ENCODE measurements around the gene DHFR2.

DHFR2 gene

DNA sequence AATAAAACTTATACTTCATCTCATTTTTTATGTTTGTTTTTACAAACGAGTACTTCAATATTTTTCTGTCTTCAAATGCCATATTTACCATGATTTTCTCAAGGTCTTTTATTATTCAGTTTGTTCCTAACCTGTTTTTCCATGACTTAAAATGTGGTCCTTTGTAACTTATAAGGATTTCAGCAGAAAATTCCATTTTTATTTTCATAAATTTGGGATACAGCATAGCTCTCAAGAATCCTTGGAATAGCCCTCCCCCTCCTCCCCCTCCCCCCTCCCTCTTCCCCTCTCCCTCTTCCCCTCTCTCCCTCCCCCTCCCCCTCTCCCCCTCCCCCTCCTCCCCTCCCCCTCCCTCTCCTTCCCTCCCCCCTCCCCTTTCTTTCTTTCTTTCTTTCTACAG lies 19.4 kb downstream of the DHFR2 start:
- no peak for DNase-seq (ENCODE audit: low read depth)
- TF ChIP-seq, protein P1, sequence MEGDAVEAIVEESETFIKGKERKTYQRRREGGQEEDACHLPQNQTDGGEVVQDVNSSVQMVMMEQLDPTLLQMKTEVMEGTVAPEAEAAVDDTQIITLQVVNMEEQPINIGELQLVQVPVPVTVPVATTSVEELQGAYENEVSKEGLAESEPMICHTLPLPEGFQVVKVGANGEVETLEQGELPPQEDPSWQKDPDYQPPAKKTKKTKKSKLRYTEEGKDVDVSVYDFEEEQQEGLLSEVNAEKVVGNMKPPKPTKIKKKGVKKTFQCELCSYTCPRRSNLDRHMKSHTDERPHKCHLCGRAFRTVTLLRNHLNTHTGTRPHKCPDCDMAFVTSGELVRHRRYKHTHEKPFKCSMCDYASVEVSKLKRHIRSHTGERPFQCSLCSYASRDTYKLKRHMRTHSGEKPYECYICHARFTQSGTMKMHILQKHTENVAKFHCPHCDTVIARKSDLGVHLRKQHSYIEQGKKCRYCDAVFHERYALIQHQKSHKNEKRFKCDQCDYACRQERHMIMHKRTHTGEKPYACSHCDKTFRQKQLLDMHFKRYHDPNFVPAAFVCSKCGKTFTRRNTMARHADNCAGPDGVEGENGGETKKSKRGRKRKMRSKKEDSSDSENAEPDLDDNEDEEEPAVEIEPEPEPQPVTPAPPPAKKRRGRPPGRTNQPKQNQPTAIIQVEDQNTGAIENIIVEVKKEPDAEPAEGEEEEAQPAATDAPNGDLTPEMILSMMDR (IDR thresholded peaks at IDR 0.05; ENCODE audit: control insufficient read depth, extremely low read depth, insufficient read depth), result no peak
- no peak overlapping the region for H3K4me3 ChIP-seq (ENCODE audit: low read depth, low read length)

DNA sequence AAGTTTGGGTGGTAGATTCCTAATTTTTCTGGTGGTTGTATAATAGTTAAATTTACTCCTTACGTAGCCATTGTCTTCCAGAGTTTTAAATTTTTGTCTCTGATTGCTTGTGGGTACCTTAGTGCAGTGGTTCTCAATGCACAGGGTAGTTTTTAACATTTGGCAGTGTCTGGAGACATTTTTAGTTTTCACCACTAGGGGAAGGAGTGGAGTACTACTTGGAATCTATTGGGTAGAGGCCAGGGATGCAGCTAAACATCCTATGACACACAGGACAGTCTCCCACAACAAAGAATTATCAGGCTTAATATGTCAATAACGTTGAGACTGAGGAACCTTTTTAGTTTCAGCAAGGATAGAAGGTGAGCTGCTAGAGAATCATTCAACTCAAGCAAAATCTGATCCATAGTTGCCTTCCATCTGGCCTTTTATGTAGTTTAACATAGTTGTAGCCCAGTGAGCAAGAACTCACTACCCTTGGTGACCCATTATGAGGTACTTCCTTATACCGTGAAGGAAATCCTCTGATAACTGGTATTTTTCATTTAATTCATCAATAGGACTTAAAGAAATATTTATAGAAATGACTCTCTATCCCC lies 25.7 kb downstream of the DHFR2 start:
- no peak overlapping the region for H3K4me3 ChIP-seq (ENCODE audit: low read depth, low read length)
- TF ChIP-seq, protein P1 (IDR thresholded peaks at IDR 0.05; ENCODE audit: control insufficient read depth, extremely low read depth, insufficient read depth), result peak; percentile 39
- peak; percentile 49 for DNase-seq (ENCODE audit: low read depth)

DNA sequence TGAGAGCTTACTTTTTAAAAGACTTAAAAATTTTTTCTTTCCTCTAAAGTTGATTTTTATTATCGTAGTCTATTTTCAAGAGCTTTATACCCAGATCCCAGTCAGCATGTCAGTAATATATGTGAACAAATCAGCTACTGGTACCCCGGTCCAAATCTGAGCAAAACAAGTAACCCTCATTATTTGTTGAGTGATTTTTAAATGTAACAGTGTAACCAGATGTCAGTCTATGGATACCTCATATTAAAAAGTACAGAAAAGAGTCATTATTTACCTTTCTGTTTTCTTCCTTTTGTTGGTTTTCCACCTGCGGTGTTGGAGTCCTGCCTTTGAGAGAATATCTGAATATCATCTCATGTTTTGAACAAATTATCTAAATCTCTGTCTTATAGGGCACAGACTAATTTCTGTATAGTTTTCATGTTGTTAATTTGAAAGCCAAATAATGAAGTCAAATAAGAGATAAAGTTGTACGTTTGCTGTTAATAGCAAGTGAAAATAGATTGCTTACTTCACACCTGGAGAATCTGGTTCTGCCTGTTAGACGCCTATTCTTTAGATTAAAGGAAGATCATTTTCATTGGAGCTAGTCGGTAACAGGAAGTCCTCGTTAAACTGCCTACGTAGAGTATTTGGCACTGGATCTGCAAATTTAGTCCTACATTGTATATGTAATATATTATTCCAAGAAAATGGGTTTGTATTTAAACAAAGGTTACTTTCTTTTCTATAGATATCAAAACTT lies 34.5 kb downstream of the DHFR2 start, which contains the start of gene STX19:
Gene STX19, minus strand, starts transcription at position 505 of the 745 bp plus-strand sequence. CDS start 13,328 bp downstream, outside the sequence.
- TF ChIP-seq, protein P1 (IDR thresholded peaks at IDR 0.05; ENCODE audit: control insufficient read depth, extremely low read depth, insufficient read depth), result no peak
- H3K4me3 ChIP-seq (ENCODE audit: low read depth, low read length), result peak within 1 kb of the TSS; percentile 74
- DNase-seq (ENCODE audit: low read depth), result peak; percentile 95

DNA sequence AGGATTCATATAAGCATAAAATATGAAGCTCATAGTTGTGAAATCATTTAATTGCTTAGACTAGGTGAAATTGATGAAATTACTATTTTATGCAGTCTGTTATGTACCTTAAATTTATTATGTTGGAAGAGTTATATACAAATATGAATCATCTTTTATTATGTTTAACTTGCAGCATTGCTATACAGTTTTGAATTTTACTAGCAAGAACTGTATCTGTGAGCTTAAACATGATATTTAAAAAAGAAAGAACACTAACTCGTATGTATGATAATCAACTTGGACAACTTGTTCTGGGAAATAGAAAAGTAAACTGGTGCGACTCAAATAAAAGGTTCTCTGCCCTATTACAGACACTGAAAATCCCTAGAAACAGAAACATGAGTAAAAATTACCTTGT lies 36.1 kb downstream of the DHFR2 start:
- TF ChIP-seq, protein P1 (IDR thresholded peaks at IDR 0.05; ENCODE audit: control insufficient read depth, extremely low read depth, insufficient read depth), result no peak

DNA sequence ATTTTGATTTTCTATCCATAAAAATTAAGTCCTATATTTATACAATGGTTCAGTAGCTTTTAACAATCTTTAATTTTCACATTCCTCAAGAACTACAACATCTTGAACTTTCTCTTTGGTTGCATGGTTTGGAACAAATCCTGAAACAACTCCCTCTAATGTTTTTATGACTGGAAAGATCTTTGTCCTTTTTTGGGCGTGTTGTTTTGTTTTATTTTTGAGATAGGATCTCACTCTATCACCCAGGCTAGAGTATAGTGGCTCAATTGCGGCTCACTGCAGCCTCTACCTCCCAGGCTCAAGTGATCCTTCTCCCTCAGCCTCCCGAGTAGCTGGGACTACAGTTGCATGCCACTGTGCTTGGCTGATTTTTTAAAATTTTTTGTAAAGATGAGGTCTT lies 38.3 kb downstream of the DHFR2 start:
- TF ChIP-seq, protein P1 (IDR thresholded peaks at IDR 0.05; ENCODE audit: control insufficient read depth, extremely low read depth, insufficient read depth), result no peak
- no peak overlapping the region; the same call in 1 of the 2 replicates for H3K4me3 ChIP-seq (ENCODE audit: low read depth, low read length)
- no peak for DNase-seq (ENCODE audit: low read depth)

More for the DNA sequence above, 36.1 kb downstream of the DHFR2 start:
- DNase-seq (ENCODE audit: low read depth), result peak; percentile 71
- H3K4me3 ChIP-seq (ENCODE audit: low read depth, low read length), result peak overlapping the region; percentile 74

DNA sequence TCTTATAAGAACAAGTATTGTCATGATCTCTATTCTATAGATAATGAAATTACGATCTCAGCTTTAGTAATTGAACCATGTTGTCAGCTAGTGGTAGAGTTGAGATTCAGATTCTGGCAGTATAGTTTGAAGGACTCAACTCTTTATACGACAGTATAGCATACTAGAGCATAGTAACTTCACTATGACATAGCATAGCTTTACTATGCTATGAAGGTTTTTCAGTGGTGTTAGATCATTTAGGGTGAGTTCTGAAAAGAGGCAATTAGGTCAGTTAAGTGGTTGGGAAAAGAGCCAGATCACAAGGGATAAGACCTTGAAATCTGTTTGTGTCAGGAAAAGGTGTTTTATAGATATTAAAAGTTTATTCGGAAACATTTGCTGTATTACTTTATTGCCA lies 42.4 kb downstream of the DHFR2 start:
- no peak for DNase-seq (ENCODE audit: low read depth)
- TF ChIP-seq, protein P1 (IDR thresholded peaks at IDR 0.05; ENCODE audit: control insufficient read depth, extremely low read depth, insufficient read depth), result no peak
- no peak overlapping the region for H3K4me3 ChIP-seq (ENCODE audit: low read depth, low read length)
